PC-9 (cell line): ENCODE results near the gene BTG4. TPM values are rescaled to one million over a fixed set of nuclear protein-coding genes. Genes with fewer than 3 reads are reported as not detected.

Source experiments
- BruUV-seq: library from RNA; stranded (reverse); fragments of 400-500 nt; replicated peaks from 2 replicates; lab custom pipeline; 2021; lab: Mats Ljungman, UMichigan
- CTCF ChIA-PET: fragments of 300-600 bp; sonication (Branson Sonifier 250); formaldehyde crosslinking; loops from one replicate; lab custom pipeline; 2022; ENCODE audit warnings: antibody characterized with exemption; lab: Charles Lee
- POLR2A ChIA-PET: fragments of 300-600 bp; sonication (Branson Sonifier 250); formaldehyde crosslinking; loops from one replicate; lab custom pipeline; 2022; ENCODE audit warnings: antibody characterized with exemption; ENCODE audit not compliant: unreplicated experiment; lab: Charles Lee
- DNase-seq, 2 experiments: peaks; one replicate each; pipeline versions ENCODE4 v3.0.0 to v3.0.0-alpha.2; 2015 to 2022; ENCODE audit warnings: mixed read lengths in 1 of 2
- H2AFZ ChIP-seq: fragments of 200-600 bp; sonication (generic); 2 replicates; pipeline ENCODE4 v1.8.1; 2017; ENCODE audit warnings: antibody characterized with exemption
- H3F3A ChIP-seq: fragments of 200-600 bp; sonication (generic); 2 replicates; pipeline ENCODE4 v1.8.1; 2017; ENCODE audit warnings: antibody characterized with exemption, mild to moderate bottlenecking, low read depth; ENCODE audit not compliant: insufficient read depth
- H3K27ac ChIP-seq: fragments of 200-600 bp; sonication (generic); 2 replicates; pipeline ENCODE4 v1.6.1; 2016; ENCODE audit warnings: mixed run types
- H3K27me3 ChIP-seq: fragments of 200-600 bp; sonication (generic); 2 replicates; pipeline ENCODE4 v1.6.1; 2016; ENCODE audit warnings: low read depth, mixed run types; ENCODE audit not compliant: insufficient read depth
- H3K36me3 ChIP-seq: fragments of 200-600 bp; sonication (generic); 2 replicates; pipeline ENCODE4 v1.6.1; 2016; ENCODE audit warnings: low read depth, mixed run types
- H3K4me1 ChIP-seq: fragments of 200-600 bp; sonication (generic); replicated peaks from 2 replicates; pipeline ENCODE4 v1.6.1; 2016; ENCODE audit warnings: mixed run types; ENCODE audit not compliant: insufficient read depth
- H3K4me2 ChIP-seq: fragments of 200-600 bp; sonication (generic); 2 replicates; pipeline ENCODE4 v1.6.1; 2017; ENCODE audit warnings: mixed run types
- H3K4me3 ChIP-seq: fragments of 200-600 bp; sonication (generic); 2 replicates; pipeline ENCODE4 v1.6.1; 2016; ENCODE audit warnings: mixed run types
- H3K79me2 ChIP-seq: fragments of 200-600 bp; sonication (generic); 2 replicates; pipeline ENCODE4 v1.6.1; 2017; ENCODE audit warnings: low read depth, mixed run types
- H3K9me2 ChIP-seq: fragments of 200-600 bp; sonication (generic); 2 replicates; pipeline ENCODE4 v1.8.1; 2017; ENCODE audit warnings: mild to moderate bottlenecking; ENCODE audit not compliant: insufficient read depth
- H3K9me3 ChIP-seq: fragments of 200-600 bp; sonication (generic); 2 replicates; pipeline ENCODE4 v1.8.1; 2016; ENCODE audit warnings: low read depth; ENCODE audit not compliant: insufficient read depth
- H4K20me1 ChIP-seq: fragments of 200-600 bp; sonication (generic); 2 replicates; pipeline ENCODE4 v1.8.1; 2017; ENCODE audit not compliant: insufficient read depth
- EZH2 ChIP-seq: fragments of 200-600 bp; sonication (generic); IDR thresholded peaks from 2 replicates; pipeline ENCODE4 v1.8.0; 2017; ENCODE audit warnings: antibody characterized with exemption, low read depth
- intact Hi-C: fragments of 100-400 bp; cut with micrococcal nuclease; formaldehyde crosslinking; loops from one replicate; pipeline ENCODE4 v1.10.0; 2022; ENCODE audit not compliant: unreplicated experiment
- total RNA-seq: library from RNA; stranded (reverse); gene quantifications from 2 replicates; pipeline ENCODE4 v1.2.3, GENCODE V29; 2021
- TF ChIP-seq, protein P1 (sequence below): fragments of 200-600 bp; sonication (generic); conservative IDR thresholded peaks from 2 replicates; pipeline ENCODE4 v1.6.1; 2017; ENCODE audit warnings: mixed run types, antibody characterized with exemption, mild to moderate bottlenecking, moderate library complexity

Gene BTG4
- total RNA-seq, 1 experiment from 2014 or later: not detected

DNA sequence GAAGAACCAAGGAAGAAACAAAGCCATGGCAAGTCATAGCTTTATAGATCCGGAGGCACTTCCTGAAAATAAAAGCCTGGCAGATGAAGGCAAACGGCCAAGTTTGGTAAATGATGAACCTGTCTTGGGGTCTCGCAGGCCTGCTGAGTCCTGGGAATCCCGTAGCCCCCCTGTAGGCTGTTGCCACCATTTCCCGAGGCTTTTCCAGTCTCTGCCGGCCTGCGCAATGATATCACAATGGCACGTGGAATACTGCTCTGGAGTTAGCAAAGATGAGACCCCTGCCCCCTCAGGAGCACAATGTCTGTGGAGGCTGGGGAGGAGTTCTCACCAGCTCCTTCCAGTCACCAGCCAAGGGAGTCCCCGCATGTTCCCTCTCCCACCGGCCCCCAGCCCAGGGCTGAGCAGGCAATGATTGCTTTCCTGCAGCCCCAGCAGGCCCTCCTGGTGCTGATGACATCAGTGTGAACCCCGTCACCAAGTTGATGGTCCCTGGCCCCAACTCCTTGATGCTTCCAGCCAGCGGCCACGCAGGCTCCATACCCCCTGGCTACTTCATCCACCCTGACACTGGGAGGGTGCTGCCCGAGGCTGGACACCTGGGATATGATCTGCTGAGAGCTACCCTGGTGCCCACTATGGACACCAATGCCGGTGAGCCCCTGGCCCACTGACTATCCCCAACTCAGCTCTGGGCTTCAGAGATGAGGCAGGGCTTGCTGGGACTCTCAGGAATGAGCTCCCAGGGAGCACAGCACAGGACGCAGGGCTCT, 55.9 kb downstream of the BTG4 start:
- no peak overlapping the region for H3K4me3 ChIP-seq
- no peaks in the 10 kb centered on the region for H3F3A ChIP-seq
- H3K9me3 ChIP-seq: no peaks in the 10 kb centered on the region
- H4K20me1 ChIP-seq: no peaks in the 10 kb centered on the region
- intact Hi-C loops: no loop called here
- H3K4me1 ChIP-seq: no peaks in the 10 kb centered on the region
- H3K9me2 ChIP-seq: no peaks in the 10 kb centered on the region
- H3K79me2 ChIP-seq: no peaks in the 10 kb centered on the region
- H3K27ac ChIP-seq: no peak overlapping the region
- ChIA-PET POLR2A (interaction anchor here (0.6 kb wide), 1 partner anchor 1511 kb away, joined by 5 read pairs; no protein-coding TSS in a partner anchor), CTCF (interaction anchor here (0.6 to 0.7 kb wide), 3 partner anchors 37 to 572 kb away, joined by 3 to 6 read pairs (median 4); no protein-coding TSS in a partner anchor)
- TF ChIP-seq, protein P1, sequence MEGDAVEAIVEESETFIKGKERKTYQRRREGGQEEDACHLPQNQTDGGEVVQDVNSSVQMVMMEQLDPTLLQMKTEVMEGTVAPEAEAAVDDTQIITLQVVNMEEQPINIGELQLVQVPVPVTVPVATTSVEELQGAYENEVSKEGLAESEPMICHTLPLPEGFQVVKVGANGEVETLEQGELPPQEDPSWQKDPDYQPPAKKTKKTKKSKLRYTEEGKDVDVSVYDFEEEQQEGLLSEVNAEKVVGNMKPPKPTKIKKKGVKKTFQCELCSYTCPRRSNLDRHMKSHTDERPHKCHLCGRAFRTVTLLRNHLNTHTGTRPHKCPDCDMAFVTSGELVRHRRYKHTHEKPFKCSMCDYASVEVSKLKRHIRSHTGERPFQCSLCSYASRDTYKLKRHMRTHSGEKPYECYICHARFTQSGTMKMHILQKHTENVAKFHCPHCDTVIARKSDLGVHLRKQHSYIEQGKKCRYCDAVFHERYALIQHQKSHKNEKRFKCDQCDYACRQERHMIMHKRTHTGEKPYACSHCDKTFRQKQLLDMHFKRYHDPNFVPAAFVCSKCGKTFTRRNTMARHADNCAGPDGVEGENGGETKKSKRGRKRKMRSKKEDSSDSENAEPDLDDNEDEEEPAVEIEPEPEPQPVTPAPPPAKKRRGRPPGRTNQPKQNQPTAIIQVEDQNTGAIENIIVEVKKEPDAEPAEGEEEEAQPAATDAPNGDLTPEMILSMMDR: no peak
- TF ChIP-seq EZH2: no peak
- no peak overlapping the region for H3K4me2 ChIP-seq
- H2AFZ ChIP-seq: no peak overlapping the region
- DNase-seq: no peak
- no peaks in the 10 kb centered on the region for H3K36me3 ChIP-seq
- no TSS peak for BruUV-seq
- H3K27me3 ChIP-seq: no peaks in the 10 kb centered on the region

DNA sequence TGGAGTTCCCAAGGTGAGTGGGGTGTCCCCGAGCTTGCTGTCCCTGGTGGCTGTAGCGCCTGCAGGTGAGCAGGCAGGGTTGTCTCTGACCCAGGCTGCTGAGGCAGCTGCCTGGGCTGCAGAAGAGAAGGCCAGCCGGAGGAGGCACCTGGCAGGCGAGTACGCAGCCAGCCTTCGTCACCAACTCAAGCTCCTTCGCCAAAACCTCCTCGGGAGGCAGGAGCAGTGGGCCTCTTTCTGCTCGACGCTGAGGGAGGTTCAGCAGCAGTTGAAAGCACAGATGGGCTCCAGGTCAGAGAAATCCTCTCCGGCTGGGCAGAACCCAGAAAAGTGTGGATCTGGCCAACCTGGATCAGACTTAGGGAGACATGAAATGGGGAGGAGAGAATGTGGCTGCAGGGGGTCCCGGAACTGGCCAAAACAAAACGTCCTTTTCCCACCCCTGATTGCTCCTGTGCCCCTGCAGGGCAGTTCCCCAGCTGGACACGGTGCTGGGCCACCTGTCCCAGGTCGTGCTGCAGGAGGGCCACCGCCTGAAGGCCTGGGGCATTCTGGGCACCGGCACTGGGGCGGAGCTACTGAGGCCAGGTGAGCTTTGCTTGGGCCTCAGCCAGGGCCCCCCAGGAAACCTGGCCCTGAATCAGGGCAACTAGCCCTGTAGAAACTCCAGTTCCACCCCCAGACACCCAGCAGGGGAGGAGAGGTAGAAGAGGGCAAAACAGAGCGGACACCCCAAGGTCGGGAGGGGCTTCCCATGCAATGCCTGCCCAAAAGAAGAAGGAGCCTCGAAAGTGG, 56.7 kb downstream of the BTG4 start:
- no peak overlapping the region for H3K4me2 ChIP-seq
- H3K9me3 ChIP-seq: no peaks in the 10 kb centered on the region
- ChIA-PET POLR2A (no interaction called here), CTCF (interaction anchor here (0.6 to 1.1 kb wide), 4 partner anchors 36 to 573 kb away, joined by 3 to 6 read pairs (median 4); no protein-coding TSS in a partner anchor)
- H2AFZ ChIP-seq: no peak overlapping the region
- no peaks in the 10 kb centered on the region for H3K36me3 ChIP-seq
- BruUV-seq: no TSS peak
- no peaks in the 10 kb centered on the region for H3K4me1 ChIP-seq
- H3K9me2 ChIP-seq: no peaks in the 10 kb centered on the region
- no peak overlapping the region for H3K4me3 ChIP-seq
- no peak for DNase-seq
- TF ChIP-seq, protein P1: no peak
- TF ChIP-seq EZH2: no peak
- H3K27ac ChIP-seq: no peak overlapping the region
- H3F3A ChIP-seq: no peaks in the 10 kb centered on the region
- H3K79me2 ChIP-seq: no peaks in the 10 kb centered on the region
- no peaks in the 10 kb centered on the region for H3K27me3 ChIP-seq
- intact Hi-C loops: no loop called here
- no peaks in the 10 kb centered on the region for H4K20me1 ChIP-seq

DNA sequence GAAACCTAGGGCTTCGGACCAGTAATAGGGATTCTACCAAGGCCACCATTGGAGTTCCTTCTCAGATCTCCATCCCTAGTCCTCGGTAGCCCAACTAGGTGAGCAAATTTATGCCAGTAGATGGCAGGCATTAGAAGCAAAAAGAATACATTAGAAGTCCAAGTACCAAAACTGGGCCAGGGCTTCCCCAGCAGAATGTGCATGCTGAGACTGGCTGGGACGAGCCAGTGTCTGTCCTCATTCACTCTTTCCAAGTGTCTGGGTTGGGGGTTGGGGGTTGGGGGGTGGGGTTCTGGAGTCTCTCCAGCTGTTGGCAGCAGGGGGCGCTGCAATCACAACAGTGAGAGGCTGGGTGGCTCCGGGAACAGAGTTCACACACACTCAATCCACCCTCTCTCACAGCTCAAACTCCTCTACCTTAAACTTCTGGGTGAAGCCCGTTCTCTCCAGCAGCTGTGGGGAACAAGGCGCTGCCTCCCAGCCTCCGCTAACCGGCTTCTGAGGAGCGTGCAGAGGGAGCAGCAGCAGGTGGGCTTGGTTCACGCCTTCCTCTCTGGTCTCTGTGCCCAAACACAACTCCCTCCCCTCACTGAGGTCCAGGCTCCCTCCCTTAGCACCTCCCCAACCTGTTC, 57.5 kb downstream of the BTG4 start:
- CTCF ChIA-PET: interaction anchor here (0.7 to 1.1 kb wide), 2 partner anchors 104 to 323 kb away, joined by 3 read pairs; no protein-coding TSS in a partner anchor
- Histone ChIP-seq H3K4me3 (no peak overlapping the region), H3K9me3 (no peaks in the 10 kb centered on the region), H3F3A (no peaks in the 10 kb centered on the region), H3K4me1 (no peaks in the 10 kb centered on the region), H2AFZ (no peak overlapping the region), H3K9me2 (no peaks in the 10 kb centered on the region), H4K20me1 (no peaks in the 10 kb centered on the region), H3K27ac (no peak overlapping the region), H3K36me3 (no peaks in the 10 kb centered on the region), H3K27me3 (no peaks in the 10 kb centered on the region), H3K4me2 (no peak overlapping the region), H3K79me2 (no peaks in the 10 kb centered on the region)
- intact Hi-C loops: loop anchor here (1.0 to 5.0 kb wide), 5 partner anchors 113 to 387 kb away; partner anchors contain the start of gene SIK2
- BruUV-seq: no TSS peak
- TF ChIP-seq, protein P1: peak; percentile 58
- TF ChIP-seq EZH2: no peak
- peak in 1 of 2 experiments; percentile 48 for DNase-seq
- POLR2A ChIA-PET: no interaction called here
